GM10847 (cell line): ENCODE data around the gene GALNT11.

Source experiments
- POLR2A ChIP-seq: IDR thresholded peaks from 2 replicates; pipeline ENCODE4 v1.6.1; 2011; ENCODE audit not compliant: insufficient read length; ENCODE audit errors: extremely low read depth

The GALNT11 gene

DNA sequence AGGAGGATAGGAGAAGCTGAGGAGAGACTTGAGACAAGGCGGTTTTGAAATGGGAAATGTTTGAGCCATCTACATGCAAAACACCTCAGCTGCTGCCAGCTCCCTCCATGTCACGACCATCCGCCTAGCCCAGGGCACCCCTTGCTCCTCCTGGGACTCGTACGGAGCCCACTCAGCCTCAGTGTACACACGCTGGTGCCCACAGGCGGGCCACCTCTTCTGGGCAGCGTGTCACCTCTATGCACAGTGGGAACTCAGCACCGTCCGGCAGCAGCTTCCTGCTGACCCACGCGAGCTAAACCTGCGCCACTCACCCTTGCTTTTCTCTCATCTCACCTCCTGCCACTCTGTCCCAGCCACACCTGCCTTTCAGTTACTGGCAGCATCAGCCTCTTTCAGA is 108.3 kb downstream of the GALNT11 start:
- TF ChIP-seq POLR2A = no peak

DNA sequence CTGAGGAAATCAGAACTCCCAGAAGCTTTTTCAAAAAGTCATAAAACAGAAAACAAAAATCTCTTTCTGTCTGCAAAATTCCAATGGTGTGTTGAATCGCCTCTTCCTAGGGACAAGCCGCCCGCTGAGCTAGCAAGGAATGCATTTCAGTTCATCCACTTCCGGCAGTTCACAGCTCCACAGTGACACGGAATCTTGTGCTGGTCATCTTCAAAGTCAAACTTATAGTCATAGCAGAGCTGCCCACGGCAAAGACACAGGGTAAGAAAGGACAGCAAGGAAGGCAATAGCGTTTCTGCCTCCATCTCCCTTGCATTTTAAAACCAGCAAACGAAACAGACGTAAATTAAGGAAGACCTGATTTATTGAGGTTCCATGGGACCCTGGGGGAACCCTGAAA is 111.2 kb downstream of the GALNT11 start:
- no peak for TF ChIP-seq POLR2A

DNA sequence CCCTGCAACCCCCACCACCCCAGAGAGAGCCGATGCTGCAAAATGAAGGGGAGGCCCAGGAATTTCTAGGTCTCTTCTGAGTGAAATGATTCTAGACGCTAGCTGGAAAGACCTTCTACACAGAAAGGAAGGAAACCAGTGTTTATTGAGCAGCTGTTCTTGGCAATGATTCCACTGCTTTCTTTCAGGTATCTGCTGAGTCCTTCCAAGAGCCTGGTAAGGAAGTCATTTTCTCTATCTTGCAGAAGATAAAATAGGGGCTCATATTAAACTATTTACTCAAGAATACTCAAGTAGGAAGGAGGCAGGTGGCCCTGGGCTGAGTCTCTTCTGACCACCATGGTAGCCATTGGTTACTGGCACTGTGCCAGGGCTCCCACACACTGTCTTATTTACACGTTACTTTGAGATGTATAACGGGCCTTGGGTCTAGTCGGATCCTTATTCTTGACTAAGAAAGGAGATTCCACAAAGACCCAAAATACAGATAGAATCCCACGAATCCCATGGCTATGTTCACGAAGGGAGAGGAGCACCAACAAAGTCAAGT is 112.1 kb downstream of the GALNT11 start:
- no peak for TF ChIP-seq POLR2A

DNA sequence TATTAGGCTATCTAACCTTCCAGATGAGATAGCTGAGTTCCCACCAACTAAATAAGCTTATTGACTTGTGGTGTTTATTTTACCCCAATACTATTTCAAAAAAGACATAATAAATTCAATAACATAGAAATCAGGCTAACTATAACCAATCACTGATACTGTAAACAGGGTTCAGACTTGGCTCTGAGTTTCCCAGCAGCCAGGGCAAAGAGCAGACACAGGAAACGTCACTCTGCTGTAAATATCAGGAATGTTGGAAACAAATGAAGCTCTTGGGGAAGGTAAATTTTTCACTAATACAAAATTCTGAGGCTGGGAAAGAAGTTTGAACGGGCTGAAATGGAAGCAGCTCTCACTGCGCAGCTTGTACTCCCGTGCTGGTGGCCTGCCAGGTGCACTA is 114.6 kb downstream of the GALNT11 start:
- TF ChIP-seq POLR2A = no peak

DNA sequence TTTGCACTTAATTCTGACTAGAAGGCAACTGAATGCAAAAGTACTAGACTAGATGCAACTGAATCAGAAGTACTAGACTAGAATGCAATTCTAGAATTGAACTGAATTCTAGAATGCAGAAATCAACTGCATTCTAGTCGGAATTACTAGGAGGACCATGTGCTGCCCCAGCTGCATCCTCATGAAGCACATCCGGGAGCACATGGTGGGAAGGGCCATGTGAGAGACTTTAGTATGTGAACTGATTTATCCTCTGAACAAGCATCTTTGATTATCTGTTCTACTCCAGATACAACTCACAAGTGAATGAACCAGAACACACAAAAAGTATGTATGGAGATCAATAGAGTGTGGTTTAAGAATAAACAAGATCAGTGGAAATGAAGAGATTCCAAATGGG is 115.1 kb downstream of the GALNT11 start:
- TF ChIP-seq POLR2A = no peak

DNA sequence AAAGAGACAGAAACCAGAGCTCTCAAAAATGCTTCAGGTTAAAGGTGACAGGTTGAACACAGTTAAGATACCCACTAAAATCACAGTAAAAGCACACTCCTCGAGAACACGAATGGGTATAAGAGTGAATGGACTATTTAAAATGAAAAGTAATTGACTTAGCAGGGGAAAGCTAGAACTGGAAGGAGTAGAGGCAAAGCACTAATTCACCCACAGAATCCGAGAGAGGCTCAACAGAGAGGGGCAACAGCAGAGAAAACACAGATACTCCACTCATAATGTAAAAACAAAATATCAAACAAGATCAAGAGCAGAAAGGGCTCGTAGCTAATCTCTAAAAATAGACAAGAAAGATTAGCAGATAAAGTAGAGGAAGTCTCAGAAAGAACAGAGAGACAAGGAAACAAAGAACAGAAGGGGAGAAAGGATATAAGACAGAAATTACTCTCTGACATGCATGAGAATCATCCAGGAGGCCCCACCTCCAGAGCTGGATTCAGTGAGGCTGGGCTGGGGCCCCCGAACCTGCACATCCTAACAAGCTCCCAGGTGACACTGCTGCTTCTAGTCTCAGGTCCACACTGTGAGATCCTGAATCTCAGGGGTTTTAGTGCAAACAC is 117.6 kb downstream of the GALNT11 start:
- TF ChIP-seq POLR2A = no peak

DNA sequence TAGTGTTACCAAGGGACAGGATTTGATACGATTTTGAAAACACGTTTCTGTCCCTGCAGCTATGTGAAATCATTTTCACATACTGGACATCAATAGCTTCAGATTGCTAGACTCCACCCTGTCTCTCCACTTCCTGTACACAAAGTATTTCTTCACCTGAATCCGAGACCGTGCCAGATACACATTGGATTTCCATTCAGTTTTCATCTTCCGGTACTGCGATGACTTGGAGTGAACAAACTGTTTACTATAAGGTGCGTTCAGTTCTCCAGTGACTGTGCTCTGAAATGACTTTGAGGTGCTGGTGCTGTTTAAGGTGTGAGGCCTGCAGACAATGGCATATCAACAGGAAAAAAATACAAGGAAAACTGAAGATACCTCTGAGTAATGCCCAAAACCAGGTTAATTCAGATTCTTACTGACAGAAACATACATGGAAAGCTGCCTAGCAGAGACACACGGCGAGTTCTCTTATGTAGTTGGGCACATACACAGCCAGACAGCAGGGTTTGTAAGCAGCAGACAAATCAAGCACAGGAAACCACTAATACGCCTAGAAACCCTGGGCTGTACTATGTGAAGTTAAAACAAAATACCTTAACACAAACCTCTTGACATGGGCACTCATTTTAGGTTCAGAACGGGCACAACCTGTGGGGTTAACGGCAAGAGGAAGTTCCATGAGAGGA is 119.2 kb downstream of the GALNT11 start:
- TF ChIP-seq POLR2A = no peak

DNA sequence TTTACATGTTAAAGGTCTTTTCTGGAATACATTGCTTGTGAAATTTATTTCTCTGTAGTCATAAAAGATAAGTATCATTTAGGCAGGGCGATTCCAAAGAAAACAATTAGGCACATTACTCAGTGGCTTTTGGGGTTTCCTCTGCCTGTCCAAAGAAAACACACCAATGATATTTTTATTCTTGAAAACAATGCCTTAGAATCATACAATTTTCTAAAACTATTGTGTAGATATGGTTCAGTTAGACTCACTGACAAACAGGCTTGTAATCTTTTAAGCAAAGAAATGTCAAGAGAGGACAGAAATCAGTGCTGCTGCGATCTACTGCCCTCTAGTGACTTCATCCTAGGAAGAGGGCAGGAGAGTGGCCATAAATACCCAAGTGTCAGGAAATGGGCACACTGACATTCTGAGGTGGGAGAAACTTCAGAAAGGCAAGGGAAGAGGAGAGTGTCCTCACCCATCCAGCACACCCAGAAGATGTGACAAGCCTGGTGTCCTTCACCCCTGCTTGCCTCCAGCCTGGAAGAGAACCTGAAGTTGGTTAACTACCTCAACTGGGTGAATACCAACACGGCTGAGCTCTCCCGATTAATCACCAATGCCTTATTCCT is 120.5 kb downstream of the GALNT11 start:
- TF ChIP-seq POLR2A = no peak

DNA sequence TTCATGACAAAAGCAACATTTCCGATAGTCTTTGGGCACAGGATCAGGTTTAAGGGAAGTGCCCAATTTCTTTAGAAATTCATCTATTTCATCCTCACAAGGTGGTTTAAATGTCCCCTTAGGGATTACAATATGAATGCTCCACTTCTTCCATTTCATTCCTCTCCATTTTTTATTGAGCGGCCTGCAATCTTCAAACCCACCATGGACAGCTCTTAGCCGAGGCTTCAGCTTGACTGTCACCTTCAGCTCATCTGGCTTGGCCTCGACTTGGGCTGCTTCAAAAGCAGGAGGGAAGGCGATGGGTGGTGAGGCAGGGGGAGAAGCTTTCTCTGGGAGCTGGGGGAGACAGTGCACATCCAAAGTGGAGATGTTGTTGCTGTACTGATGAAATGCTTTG is 123.2 kb downstream of the GALNT11 start:
- no peak for TF ChIP-seq POLR2A

DNA sequence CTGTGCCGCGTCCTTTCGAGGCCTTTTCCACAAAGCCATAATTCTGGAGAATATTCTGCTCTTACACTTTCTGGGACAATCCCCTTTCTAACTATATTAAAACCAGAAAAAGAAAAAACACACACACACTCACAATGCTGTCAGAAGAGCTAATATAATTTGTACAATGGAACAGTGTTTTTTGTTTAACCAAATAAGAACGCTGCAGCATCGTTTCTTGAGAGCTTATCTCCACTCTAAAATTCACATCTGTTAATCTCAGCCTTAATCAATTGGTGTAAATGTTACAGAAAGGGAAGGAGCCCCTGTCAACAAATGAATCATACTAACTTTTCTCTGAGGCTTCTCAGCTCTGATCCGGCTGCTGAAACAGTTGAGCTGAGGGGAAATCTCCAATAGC is 123.9 kb downstream of the GALNT11 start:
- TF ChIP-seq POLR2A = no peak

DNA sequence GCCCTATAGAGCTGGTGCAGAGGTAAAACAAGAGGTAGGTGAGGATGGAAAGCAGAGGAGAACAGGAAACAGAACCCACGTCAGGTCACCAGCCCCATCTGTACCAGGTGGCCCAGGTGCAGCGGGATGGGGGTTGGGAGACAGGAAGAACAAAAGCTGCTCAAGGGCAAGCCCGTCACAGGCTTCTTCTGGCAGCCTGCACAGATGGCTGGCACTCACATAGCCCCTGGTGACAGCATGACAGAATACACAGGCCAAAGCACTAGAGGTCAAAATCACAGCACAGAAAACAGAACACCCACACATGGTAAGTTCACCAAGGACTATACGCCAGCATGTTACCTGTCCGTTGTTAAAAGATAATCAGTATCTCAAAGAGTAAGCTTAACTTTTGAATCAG is 126.8 kb downstream of the GALNT11 start:
- no peak for TF ChIP-seq POLR2A

DNA sequence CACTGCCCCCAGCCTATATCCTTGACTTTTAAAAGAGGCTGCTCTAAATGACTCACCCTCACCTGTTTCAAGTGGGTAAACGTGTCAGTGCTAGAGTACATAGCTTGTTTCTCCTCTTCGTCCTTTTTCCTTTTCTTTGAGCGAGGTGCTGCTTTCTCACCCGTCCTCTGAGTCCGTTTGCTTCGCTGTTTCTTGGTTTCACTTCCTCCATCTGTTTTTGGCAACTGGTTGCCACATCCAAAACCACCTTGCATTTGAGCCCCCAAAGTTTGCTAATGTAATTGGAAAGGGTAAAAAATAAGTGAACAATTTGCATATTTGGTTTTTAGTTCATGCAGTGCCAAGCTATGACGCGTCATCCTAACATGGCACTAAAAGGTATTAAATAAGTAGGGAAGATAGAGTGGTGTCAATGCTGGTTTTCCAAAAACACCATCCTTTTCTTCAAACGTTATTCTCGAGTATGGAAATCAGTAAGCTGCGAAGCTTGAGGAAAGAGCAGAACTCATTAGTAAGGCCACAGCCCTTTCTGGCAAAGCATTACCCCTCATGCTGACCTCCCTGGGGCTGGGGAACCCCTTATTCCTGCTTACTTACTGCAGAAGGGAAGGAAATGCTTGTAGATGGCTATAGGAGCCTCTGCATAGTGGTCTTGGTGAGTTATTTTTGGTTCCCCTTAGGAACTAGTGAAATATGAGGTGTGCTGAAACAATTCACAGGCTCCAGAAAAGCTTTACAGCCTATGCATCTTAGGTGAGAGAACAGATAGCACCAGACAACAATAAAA is 133.5 kb downstream of the GALNT11 start:
- TF ChIP-seq POLR2A = no peak

DNA sequence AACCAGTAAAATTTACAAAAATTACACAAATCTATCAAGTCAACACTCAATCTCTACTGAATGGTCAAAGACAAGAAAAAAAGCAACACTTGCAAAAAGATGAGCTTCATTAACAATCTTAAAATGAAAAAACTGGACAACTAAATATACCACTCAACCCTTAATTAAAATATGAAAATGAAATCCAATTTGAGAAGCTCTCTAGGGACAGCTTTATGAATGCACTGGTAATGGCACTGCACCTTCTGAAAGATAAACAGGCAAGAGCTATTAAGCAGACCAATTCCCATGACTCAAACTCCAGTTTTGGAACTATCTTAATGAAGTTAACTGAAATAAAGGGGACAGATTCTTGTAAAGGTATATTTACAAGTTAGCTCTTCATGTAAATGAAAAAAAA is 135.7 kb downstream of the GALNT11 start:
- no peak for TF ChIP-seq POLR2A

DNA sequence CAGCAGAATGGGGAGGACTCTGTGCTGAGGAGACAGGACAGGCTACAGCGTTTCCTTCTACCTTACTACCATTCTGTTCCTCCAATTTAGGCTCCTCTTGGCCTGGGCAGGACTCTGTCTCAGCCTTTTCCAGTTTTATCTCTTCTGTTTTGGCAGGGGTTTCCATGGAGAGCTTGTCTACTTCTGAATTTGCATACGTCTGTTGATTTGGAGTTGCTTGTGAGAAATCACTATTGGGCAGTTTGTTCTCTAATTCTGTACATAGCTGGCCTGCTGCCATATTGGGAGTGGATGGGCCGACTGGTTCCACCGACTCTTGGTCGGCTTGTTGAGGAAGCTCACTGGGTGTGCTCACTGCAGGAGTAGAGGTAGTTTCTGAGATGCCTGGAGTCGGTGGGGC is 136.8 kb downstream of the GALNT11 start:
- no peak for TF ChIP-seq POLR2A
